Sigmoid colon (tissue), 4 donors: Measurements from ENCODE around the gene RNF217.

ENCODE experiments used
- CTCF ChIP-seq, 4 experiments: fragments of 450-650 bp in 3 of 4; fragments of 200-600 bp in 1 of 4; IDR thresholded peaks; one replicate each; pipeline ENCODE4 v1.5.1; 2016 to 2019; ENCODE audit warnings: antibody characterized with exemption in 4 of 4, mild to moderate bottlenecking in 3 of 4, moderate library complexity in 2 of 4
- EP300 ChIP-seq, 4 donors: sonication (generic); formaldehyde crosslinking; IDR thresholded peaks; one replicate each; pipeline ENCODE4 v1.6.1; 2017; ENCODE audit warnings: antibody characterized with exemption in 4 of 4
- POLR2A ChIP-seq, 2 donors: fragments of 450-650 bp; IDR thresholded peaks; one replicate each; pipeline ENCODE4 v1.6.1; 2016; ENCODE audit warnings: antibody characterized with exemption in 2 of 2, mild to moderate bottlenecking in 2 of 2, moderate library complexity in 2 of 2
- POLR2AphosphoS5 ChIP-seq, 4 donors: sonication (generic); formaldehyde crosslinking; IDR thresholded peaks; one replicate each; pipeline ENCODE4 v1.6.1; 2017; ENCODE audit warnings: antibody characterized with exemption in 4 of 4

GRCh38 chr6:124967444-124967843 is 5.2 kb downstream of the RNF217 start:
- TF ChIP-seq CTCF (IDR thresholded peaks at IDR 0.05) (no peak), EP300 (IDR thresholded peaks at IDR 0.05) (no peak), POLR2A (IDR thresholded peaks at IDR 0.05) (no peak), POLR2AphosphoS5 (IDR thresholded peaks at IDR 0.05) (no peak)
